Esophagus mucosa (tissue), 1 donor: ENCODE data around the gene CLDN14. TPM values are rescaled to one million over a fixed set of nuclear protein-coding genes. Genes with fewer than 3 reads are reported as not detected.
"Not testable (repeated sequence)": the region's sequence is repeated elsewhere in the genome, so short reads cannot be mapped to it uniquely, and the experiment has no call there.

ENCODE experiments used
- ATAC-seq: fragments of 200-7000 bp; cut with Tn5 transposase; one replicate; pipeline ENCODE4 v1.9.1; 2020
- total RNA-seq: library from RNA; stranded (reverse); gene quantifications from one replicate; pipeline ENCODE4 v1.2.4, GENCODE V29; 2023
- donor health status: DM: yes; HTN: yes; CAD: no.

The CLDN14 gene
- total RNA-seq, 1 donor from 2014 or later, result not detected

- ATAC-seq, result peak; percentile 93
These were observed 19.9 kb upstream of the CLDN14 start for GRCh38 chr21:36499578-36500471.

- ATAC-seq, result no peak
These were observed 14.6 kb upstream of the CLDN14 start for GRCh38 chr21:36494557-36494956.

- ATAC-seq, result no peak
These were observed 11.4 kb upstream of the CLDN14 start for GRCh38 chr21:36491209-36491910.

- ATAC-seq, result no peak
These were observed 9.8 kb upstream of the CLDN14 start for GRCh38 chr21:36489776-36490165.

- no peak for ATAC-seq
These were observed 9.3 kb upstream of the CLDN14 start for GRCh38 chr21:36489103-36489775.

GRCh38 chr21:36487641-36488307, 7.9 kb upstream of the CLDN14 start:
- peak; percentile 66 for ATAC-seq

- ATAC-seq, result no peak
These were observed 6.3 kb upstream of the CLDN14 start for GRCh38 chr21:36486246-36486645.

- no peak for ATAC-seq
These were observed 5.6 kb upstream of the CLDN14 start for GRCh38 chr21:36485476-36485875.

GRCh38 chr21:36483095-36483494, 3.2 kb upstream of the CLDN14 start:
- no peak for ATAC-seq

GRCh38 chr21:36482673-36483072, 2.8 kb upstream of the CLDN14 start:
- ATAC-seq, result no peak

- ATAC-seq, result no peak
These were observed 2.3 kb upstream of the CLDN14 start for GRCh38 chr21:36482181-36482580.

- ATAC-seq, result no peak
These were observed 1.7 kb upstream of the CLDN14 start for GRCh38 chr21:36481639-36482038.

GRCh38 chr21:36480618-36481017, 696 bp upstream of the CLDN14 start:
- no peak for ATAC-seq

GRCh38 chr21:36478941-36479340, 981 bp downstream of the CLDN14 start:
- ATAC-seq, result no peak

GRCh38 chr21:36478207-36478701, 1.7 kb downstream of the CLDN14 start:
- no peak for ATAC-seq

- no peak for ATAC-seq
These were observed 2.4 kb downstream of the CLDN14 start for GRCh38 chr21:36477559-36477958.

GRCh38 chr21:36477001-36477400, 2.9 kb downstream of the CLDN14 start:
- no peak for ATAC-seq

GRCh38 chr21:36476541-36476940, 3.4 kb downstream of the CLDN14 start:
- not testable (repeated sequence) for ATAC-seq

- ATAC-seq, result no peak
These were observed 5.3 kb downstream of the CLDN14 start for GRCh38 chr21:36474591-36474990.

GRCh38 chr21:36473203-36473602, 6.7 kb downstream of the CLDN14 start:
- ATAC-seq, result no peak

GRCh38 chr21:36472377-36472776, 7.5 kb downstream of the CLDN14 start:
- ATAC-seq, result no peak

GRCh38 chr21:36471254-36471723, 8.6 kb downstream of the CLDN14 start:
- ATAC-seq, result peak; percentile 21
